Activated CD8-positive, alpha-beta memory T cell treated with anti-CD3 and anti-CD28 coated beads for 48 hours (primary cell): ENCODE results near the gene MTF1.
A peak's percentile ranks its signal among the peaks of the same experiment; 100 is the strongest.
"Not testable (repeated sequence)": the region's sequence is repeated elsewhere in the genome, so short reads cannot be mapped to it uniquely, and the experiment has no call there.

Experiments
- DNase-seq, 3 experiments: peaks; one replicate each; pipeline ENCODE4 v3.0.0-alpha.2; 2020; ENCODE audit warnings: low read depth in 2 of 3, low spot score in 2 of 3

The MTF1 gene

DNA sequence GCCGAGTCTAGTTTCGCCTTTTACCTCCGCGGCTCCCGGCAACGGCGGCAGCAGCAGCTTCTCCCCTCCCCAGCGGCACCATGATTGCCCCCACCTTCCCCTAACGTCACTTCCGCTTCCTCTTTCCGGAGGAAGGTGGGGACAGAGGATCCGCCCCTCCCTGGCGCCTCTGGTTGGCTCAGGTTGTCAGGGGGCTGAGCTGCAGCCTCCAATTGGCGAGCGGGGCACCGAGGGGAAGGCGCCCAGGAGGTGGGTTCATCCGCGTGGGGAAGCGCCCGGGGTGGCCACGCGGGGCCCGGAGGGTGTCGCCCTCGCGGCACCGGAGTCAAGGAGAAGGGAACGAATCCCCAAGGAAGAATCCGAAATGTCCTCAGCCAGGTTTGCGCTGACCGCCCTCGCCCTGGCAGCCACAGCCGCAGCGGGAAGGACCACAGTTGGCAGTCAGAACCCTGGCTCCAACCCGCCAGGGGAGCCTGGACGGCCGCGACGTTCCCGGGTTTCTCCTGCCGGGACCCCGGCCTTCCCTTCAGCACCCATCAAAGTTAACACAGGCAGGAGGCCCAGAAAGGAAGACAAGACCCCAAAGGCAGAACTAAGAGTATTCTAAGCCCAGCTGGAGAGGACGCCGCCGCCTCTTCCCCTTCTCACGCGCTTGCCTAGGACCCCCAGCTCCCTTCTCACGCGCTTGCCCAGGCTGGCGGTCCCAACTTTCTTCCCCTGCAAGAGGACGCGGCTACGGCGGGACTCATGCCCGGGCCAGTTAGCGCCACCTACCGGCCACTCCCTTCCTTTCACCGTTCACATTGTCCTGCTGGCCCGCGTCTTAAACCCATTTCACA lies at the start of gene MTF1:
MTF1 (minus strand) TSS at position 86 of the 839 bp plus-strand sequence. CDS start 1,934 bp downstream, outside the sequence.
- peak; percentile 86 to 91 (median 89) for DNase-seq

DNA sequence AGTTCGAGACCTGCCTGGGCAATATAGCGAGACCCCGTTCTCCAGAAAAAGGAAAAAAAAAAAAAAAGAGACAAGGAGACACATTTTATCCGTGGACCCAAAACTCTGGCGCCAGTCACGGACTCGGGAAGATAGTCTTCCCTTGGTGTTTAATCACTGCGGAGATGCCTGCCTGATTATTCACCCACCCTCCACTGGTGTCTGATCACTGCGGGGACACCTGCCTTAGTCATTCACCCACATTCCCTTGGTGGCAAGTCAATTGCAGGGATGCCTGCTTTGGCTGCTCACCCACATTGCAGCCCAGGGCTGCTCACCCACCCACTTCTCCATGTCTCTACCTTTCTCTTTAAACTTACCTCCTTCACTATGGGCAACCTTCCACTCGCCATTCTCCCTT lies 49.1 kb upstream of the MTF1 start:
- DNase-seq = not testable (repeated sequence)

DNA sequence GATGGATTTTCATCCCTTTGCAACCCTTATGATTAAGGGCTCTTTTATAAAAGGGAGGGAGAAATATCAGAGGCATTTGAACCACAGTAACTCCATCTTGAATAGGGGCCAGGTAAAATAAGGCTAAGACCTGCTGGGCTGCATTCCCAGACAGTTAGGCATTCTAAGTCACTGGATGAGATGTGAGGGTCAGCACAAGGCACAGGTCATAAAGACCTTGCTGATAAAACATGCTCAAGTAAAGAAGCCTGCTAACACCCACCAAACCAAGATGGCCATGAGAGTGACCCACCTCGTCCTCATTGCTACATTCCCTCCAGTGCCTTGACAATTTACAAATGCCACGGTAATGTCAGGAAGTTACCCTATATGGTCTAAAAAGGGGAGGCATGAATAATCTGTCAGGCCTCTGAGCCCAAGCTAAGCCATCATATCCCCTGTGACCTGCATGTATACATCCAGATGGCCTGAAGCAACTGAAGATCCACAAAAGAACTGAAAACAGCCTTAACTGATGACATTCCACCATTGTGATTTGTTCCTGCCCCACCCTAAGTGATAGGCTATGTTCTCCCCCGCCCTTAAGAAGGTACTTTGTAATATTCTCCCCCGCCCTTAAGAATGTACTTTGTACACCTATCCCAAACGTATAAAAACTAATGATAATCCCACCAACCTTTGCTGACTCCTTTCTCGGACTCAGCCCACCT lies 48.2 kb upstream of the MTF1 start:
- DNase-seq = not testable (repeated sequence)

DNA sequence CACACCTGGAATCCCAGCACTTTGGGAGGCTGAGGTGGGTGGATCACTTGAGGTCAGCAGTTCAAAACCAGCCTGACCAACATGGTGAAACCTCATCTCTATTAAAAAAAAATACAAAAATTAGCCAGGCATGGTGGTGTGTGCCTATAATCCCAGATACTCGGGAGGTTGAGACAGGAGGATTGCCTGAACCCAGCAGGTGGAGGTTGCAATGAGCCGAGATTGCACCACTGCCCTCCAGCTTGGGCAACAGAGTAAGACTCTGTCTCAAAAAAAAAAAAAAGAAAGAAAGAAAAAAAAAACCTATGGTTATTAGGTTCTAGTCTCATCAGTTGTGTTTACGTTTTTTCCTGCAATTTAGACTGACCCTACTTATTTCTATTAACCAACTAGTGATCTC lies 47.2 kb upstream of the MTF1 start:
- DNase-seq = not testable (repeated sequence)

DNA sequence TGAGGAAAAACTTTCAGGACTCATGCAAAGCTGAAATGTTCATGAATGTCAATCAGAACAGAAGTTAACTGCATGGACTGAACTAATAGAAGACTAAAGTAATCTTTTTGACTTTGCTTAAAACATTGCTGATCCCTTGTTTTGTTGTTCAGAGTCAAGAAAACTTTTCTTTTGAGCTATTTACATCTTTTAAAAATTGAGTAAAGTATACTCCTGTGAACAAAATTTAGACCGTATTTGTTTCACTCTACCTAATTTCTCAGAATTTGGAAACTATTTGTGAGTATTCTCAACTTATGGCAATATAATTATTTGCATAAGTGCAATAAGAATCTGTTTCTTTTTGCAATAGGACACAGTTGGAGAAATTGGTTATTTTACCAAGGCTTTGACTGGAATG lies 46.3 kb upstream of the MTF1 start:
- DNase-seq = no peak

DNA sequence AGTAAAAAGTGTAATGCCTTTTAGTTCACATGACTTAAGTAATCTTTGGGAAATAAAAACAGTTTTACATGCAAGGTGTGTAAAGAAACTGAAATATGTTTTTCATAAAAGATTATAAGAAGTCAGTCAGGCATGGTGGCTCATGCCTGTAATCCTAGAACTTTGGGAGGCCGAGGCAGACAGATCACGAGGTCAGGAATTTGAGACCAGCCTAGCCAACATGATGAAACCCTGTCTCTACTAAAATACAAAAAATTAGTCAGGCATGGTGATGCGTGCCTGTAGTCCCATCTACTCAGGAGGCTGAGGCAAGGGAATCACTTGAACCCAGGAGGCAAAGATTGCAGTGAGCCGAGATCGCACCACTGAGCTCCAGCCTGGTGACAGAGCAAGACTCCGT lies 44.5 kb upstream of the MTF1 start:
- DNase-seq = not testable (repeated sequence)

DNA sequence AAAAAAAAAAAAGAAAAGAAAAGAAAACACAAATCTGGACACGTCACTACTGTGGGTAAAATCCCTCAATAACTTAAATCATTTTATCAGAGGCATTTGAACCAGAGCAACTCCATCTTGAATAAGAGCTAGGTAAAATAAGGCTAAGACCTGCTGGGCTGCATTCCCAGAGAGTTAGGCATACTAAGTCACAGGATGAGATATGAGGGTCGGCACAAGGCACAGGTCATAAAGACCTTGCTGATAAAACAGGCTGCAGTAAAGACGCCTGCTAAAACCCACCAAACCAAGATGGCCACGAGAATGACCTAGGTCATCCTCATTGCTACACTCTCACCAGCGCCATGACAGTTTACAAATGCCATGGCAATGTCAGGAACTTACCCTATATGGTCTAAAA lies 43.6 kb upstream of the MTF1 start:
- no peak for DNase-seq

DNA sequence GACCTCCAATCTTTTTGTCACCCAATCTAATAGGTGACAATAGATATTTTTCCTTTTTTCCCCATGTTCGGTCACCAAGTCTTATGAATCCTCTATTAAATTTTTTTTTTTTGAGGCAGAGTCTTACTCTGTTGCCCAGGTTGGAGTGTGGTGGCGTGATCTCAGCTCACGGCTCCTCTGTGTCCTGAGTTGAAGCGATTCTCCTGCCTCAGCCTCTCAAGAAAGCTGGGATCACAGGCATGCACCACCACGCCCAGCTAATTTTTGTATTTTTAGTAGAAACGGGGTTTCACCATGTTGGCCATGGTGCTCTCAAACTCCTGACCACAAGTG lies 42.5 kb upstream of the MTF1 start:
- no peak for DNase-seq

DNA sequence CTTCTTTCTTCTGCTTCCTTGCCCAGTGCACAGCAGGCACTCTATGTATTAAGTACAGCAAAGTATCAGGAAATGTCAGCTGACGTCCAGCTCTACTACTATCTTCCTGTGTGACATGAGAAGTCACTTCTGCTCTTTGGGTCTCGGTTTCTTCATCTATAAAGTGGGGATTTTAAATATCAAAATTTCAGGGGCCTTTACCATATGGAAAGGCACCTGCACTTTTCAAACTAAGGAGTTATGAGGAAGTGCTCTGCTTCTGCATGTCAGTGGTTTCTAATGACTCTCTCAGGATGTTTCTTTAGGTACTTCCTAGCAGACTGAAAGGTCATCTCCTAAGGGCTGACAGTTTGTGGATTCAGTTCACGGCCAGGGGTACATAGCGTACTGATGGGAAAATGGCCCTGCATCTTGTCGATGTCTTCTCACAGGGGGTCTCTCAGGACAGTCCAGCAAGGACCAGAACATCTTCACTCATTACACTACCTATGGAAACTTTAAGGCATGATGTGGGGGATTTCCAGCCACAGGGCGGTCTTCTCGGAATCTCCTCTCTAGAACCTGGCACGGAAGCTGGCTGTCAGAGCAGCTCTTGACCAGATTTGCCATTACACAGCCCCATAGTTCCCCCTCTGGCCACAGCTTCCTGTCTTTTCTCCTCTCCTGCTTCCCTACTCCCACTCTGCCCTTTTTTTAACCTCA lies 42.0 kb upstream of the MTF1 start:
- peak in 1 of 3 experiments; percentile 18 for DNase-seq

DNA sequence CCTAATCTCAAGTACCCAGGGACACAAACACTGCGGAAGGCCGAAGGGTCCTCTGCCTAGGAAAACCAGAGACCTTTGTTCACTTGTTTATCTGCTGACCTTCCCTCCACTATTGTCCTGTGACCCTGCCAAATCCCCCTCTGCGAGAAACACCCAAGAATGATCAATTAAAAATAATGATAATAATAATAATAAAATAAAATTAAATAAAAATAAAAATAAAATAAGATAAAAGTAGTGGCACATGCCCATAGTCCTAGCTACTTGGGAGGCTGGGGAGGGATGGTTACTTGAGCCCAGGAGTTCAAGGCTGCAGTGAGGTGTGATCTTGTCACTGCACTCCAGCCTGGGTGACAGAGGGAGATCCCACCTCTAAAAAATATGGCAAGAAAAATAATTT lies 38.2 kb upstream of the MTF1 start:
- not testable (repeated sequence) for DNase-seq

DNA sequence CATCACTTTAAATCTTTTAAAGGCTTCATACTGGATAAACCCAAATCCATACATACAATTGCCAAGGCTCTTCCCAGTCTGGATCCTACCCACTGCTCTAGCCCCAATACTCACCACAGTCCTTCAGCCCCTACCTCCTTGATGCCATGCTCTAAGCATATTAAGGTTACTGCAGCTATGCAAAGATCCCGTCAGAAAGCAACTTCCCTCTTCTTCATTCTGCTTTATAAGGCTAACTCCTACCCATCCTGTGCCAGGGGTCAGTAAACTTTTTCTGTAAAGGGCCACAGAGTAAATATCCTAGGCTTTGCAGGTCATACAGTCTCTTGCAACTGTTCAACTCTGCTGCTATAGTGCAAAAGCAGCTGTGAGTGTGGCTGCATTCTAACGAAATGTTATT lies 34.3 kb upstream of the MTF1 start:
- DNase-seq = no peak

DNA sequence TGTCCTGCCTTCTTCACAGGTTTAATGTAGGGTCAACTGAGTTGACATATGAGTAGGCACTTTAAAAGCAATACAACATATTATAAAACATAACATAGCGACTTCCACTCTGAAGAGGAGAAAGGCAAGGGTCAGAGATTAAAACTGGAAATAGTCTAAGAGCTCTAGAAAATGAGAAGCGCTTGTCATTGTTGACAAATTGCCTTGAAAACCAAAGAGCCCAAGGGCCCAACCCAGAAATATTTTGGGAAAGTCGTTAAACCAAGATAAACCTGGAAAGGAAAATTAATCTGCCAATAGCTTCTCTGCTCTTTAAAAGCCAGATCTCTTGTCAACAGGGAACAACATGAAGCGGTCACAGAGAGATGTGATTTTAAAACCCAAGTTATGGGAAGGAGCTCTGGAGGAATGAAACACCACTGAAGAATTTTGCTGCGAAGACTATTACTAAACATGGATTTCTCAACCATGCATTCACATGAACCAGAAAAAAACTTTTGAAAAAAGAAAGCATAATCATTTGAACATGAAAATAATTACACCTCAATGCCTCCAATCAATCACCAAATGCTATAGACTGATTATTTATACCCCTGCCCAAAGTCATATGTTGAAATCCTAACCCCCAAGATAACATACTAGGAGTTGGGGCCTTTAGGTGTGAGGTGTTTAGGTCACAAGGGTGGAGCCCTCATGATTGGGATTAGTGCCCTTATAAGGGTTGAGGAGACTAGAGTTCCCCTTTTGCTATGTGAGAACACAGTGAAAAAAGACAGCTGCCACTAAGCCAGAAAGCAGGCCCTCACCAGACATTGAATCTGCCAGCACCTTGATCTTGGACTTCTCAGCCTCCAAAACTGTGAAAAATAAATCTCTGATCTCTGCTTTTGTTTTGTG lies 33.0 kb upstream of the MTF1 start:
- no peak for DNase-seq

DNA sequence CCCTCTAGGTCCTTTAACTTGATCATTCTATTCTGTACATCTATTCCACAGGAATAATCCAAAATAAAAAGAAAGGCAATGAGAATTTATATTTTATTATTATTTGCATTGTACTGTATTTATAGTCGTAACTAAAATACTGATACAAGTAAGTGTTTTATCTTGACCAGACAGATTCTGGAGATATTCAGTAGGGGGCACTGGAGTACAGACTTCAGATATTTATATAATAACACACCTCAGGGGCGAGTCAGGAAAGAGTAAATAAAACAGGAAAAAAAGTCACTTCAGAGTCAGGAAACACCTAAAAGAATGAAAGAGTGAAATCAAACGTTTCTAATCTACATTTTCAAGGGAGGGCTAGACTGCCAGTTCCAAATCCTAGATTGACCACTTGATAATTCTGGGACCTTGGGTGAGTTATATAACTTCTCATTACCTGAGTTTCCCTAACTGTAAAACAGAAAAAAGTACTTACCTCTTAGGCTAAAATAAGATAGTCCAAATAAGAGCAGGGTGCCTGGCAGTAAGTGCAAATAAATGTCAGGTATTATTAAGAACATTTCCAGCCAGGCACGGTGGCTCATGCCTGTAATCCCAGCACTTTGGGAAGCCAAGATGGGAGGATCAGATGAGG lies 31.1 kb upstream of the MTF1 start:
- no peak for DNase-seq

DNA sequence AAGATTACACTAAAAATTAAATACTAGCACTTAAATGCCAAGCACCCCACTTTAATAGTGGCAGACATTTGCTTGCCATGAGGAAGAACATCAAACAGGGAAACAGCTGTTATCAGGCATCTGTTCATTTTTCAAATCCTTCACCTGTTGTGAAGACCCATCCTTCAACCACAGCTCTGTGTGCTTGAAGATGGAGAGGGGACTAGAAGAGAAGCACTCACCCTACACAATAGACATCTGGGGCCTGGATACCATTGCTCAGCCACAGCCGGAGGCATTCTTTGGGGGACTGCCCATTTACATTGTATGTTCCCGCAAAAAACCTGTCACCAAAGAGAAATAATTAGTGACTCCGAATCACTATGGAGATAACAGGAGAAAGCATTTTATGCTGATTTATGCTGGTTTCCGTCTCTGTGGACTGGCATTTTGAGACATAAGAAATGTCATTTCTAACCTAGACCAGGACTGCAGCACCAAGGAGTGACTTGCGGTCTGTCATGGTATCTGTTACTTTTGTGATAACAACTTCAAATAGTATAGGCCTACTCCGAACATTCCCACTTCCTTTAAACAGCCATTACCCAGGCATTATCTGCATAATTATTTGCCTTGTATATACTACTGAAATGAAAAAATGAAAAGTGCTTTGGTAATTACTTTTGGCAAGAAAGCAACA lies 28.8 kb upstream of the MTF1 start:
- no peak for DNase-seq

DNA sequence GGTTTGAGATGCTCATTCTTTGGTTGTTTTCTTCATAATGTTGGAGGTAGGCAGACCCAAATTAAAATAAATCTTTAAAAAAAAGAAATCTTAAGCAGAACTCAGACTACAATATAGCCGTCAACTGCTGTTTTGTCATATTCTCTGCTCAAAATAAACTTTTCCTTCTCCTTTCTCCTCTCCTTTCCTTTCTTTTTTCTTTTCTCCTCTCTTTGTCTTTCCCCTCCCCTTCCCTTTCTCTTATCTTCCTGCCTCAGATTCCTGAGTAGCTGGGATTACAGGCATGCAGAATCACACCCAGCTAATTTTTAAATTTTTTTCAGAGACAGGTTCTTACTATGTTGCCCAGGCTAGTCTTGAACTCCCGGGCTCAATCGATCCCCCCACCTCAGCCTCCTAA lies 24.8 kb upstream of the MTF1 start:
- no peak for DNase-seq

DNA sequence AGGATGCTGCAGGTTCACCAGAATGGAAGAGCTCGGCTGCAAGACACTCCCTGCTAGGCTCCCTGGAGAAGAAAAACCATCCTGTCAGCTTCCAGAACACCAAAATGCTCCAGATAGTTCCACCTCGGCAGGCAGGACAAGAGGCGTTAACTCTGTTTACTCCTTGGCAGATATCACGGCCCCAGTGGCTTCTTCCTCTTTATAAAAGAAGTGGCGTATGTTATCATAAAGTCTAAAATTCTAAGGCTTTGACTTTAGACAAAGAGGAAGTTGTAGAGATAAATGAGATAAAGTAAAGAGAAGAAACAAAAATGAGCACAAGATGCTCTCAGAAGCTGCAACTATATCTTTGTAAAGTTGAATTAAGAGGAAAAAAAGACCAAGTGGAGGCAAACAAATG lies 24.3 kb upstream of the MTF1 start:
- DNase-seq = no peak

DNA sequence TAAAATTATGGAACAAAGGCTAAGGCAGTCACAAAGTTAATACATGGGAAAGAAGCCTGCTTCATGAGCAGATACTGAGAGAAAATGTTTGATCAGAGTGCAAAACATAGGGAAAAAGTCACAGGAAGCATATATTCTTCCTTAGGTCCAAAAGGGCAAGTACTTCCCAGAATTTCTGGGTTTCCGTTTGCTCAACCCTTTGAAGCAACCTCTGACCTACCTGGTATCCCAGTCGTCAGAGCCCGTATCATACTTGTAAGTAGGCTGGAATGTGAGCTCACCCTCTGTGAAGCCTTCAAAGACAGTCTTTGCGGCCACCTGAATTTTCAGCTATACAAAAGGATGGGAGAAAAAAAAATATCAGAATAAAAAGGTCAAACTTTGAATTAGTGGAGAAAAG lies 20.5 kb upstream of the MTF1 start:
- DNase-seq = no peak

DNA sequence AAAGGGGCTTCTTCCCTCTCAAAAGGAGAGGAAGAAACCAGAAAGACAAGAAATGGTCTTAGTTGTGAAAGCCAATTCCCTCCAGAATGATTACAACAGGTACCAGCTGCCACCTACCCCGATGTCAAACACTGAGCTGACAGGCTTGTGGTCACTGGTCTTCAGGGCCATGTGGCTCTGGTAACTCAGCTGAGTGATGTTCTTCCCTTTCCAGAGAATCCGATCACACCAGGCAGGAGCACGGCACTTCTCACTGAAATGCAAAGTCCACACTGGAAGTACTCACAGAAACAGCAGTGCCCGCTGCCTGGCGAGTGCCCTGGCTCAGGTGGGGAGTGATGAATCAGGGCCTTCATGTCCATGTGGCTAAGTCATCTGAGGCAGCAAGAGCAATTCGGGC lies 18.7 kb upstream of the MTF1 start:
- DNase-seq = no peak

DNA sequence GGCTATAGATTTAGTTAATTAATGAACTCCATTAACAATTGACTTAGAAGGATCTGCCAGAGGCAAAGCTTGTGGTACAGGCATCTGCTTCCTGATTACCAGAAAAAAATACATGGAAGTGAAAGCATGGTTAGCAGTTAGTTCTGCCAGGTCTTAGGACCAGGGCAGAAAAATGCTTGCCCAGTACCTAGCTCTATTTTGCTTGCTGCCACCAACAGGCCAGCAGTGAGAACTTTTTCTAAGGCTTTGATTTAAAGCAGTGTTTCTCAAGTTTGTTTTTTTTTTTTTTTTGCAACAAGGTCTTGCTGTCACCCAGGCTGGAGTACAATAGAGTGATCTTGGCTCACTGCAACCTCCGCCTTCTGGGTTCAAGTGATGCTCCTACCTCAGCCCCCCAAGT lies 16.4 kb upstream of the MTF1 start:
- DNase-seq = no peak

DNA sequence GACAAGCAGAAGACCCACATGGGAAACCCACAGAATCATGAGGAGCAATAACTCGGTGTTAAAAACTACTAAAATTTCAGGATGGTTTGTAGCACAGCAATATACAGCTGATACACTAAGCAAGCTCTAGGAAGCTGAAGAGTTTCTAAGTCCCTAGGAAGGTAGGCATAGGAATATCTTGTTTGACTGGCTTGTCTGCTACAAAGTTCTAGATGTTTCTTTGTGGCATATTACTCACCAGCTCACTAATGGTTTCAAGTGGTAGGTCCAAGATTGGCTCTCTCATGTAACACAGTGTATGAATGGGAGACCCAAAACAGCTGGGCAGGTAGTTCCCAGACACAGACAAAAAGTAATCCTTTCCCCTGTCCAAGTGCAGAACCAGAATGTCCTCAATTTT lies 13.3 kb upstream of the MTF1 start:
- DNase-seq = no peak
